Measurements from ENCODE around the gene WFS1.

WFS1 gene

GRCh38 chr4:6338951-6339817, 69.5 kb downstream of the WFS1 start:
- no peaks in the 10 kb centered on the region for H3K79me2 ChIP-seq (ENCODE audit: control insufficient read depth, insufficient read depth, low read length)
- no peak overlapping the region for H3K4me2 ChIP-seq (ENCODE audit: low read length)
- no peak overlapping the region for H2AK5ac ChIP-seq (ENCODE audit: low read length)
- H2BK5ac ChIP-seq (ENCODE audit: low read length) = no peak overlapping the region
- no peak overlapping the region for H3K9ac ChIP-seq (ENCODE audit: low read length)
- H3K4me1 ChIP-seq (ENCODE audit: control insufficient read depth, low read depth, low read length) = no peaks in the 10 kb centered on the region
- no peaks in the 10 kb centered on the region for H3K79me1 ChIP-seq (ENCODE audit: low read length)
- no peaks in the 10 kb centered on the region for H3K27me3 ChIP-seq (ENCODE audit: insufficient read depth, low read length, poor library complexity)
- WGBS (ENCODE audit: extremely low coverage, insufficient coverage, low lambda C conversion rate) = no CpG with 5 or more reads among the region's 12 CpGs
- H3K18ac ChIP-seq (ENCODE audit: low read length) = no peak overlapping the region
- no peak overlapping the region for H2BK120ac ChIP-seq (ENCODE audit: low read depth, low read length)
- H3K4ac ChIP-seq (ENCODE audit: low read depth, low read length) = no peak overlapping the region
- no peak for DNase-seq
- no peak overlapping the region for H3K23ac ChIP-seq (ENCODE audit: low read length)
- no peak overlapping the region for H4K5ac ChIP-seq (ENCODE audit: low read length)
- no peak overlapping the region for H4K8ac ChIP-seq (ENCODE audit: low read depth, low read length)
- H3K27ac ChIP-seq (ENCODE audit: low read depth, low read length) = no peak overlapping the region
- no peak overlapping the region for H3K4me3 ChIP-seq (ENCODE audit: low read length)
- H2BK15ac ChIP-seq (replicated peaks; ENCODE audit: low read depth) = no peak overlapping the region
- no peak overlapping the region for H3K56ac ChIP-seq (ENCODE audit: low read length)
- H3K36me3 ChIP-seq (ENCODE audit: control insufficient read depth, insufficient read depth, low read length) = no peaks in the 10 kb centered on the region

GRCh38 chr4:6339818-6340445, 70.3 kb downstream of the WFS1 start:
- WGBS (ENCODE audit: extremely low coverage, insufficient coverage, low lambda C conversion rate) = no CpG with 5 or more reads among the region's 13 CpGs
- no peaks in the 10 kb centered on the region for H3K36me3 ChIP-seq (ENCODE audit: control insufficient read depth, insufficient read depth, low read length)
- no peak overlapping the region for H3K23ac ChIP-seq (ENCODE audit: low read length)
- no peak overlapping the region for H4K8ac ChIP-seq (ENCODE audit: low read depth, low read length)
- H2AK5ac ChIP-seq (ENCODE audit: low read length) = no peak overlapping the region
- no peaks in the 10 kb centered on the region for H3K27me3 ChIP-seq (ENCODE audit: insufficient read depth, low read length, poor library complexity)
- no peak overlapping the region for H2BK5ac ChIP-seq (ENCODE audit: low read length)
- no peak overlapping the region for H3K4me3 ChIP-seq (ENCODE audit: low read length)
- no peaks in the 10 kb centered on the region for H3K4me1 ChIP-seq (ENCODE audit: control insufficient read depth, low read depth, low read length)
- H3K79me1 ChIP-seq (ENCODE audit: low read length) = no peaks in the 10 kb centered on the region
- no peak overlapping the region for H3K56ac ChIP-seq (ENCODE audit: low read length)
- H2BK15ac ChIP-seq (replicated peaks; ENCODE audit: low read depth) = no peak overlapping the region
- no peak overlapping the region for H2BK120ac ChIP-seq (ENCODE audit: low read depth, low read length)
- H3K9ac ChIP-seq (ENCODE audit: low read length) = no peak overlapping the region
- H3K4ac ChIP-seq (ENCODE audit: low read depth, low read length) = no peak overlapping the region
- DNase-seq = no peak
- H3K27ac ChIP-seq (ENCODE audit: low read depth, low read length) = no peak overlapping the region
- H3K4me2 ChIP-seq (ENCODE audit: low read length) = no peak overlapping the region
- no peak overlapping the region for H4K5ac ChIP-seq (ENCODE audit: low read length)
- no peak overlapping the region for H3K18ac ChIP-seq (ENCODE audit: low read length)
- H3K79me2 ChIP-seq (ENCODE audit: control insufficient read depth, insufficient read depth, low read length) = no peaks in the 10 kb centered on the region

- Histone ChIP-seq H3K4me2 (ENCODE audit: low read length) (no peak overlapping the region), H3K18ac (ENCODE audit: low read length) (no peak overlapping the region), H3K9ac (ENCODE audit: low read length) (no peak overlapping the region), H2AK5ac (ENCODE audit: low read length) (no peak overlapping the region), H3K4me3 (ENCODE audit: low read length) (no peak overlapping the region), H2BK15ac (replicated peaks; ENCODE audit: low read depth) (no peak overlapping the region), H3K56ac (ENCODE audit: low read length) (no peak overlapping the region), H3K79me2 (ENCODE audit: control insufficient read depth, insufficient read depth, low read length) (no peaks in the 10 kb centered on the region), H3K27ac (ENCODE audit: low read depth, low read length) (no peak overlapping the region), H3K23ac (ENCODE audit: low read length) (no peak overlapping the region), H3K36me3 (ENCODE audit: control insufficient read depth, insufficient read depth, low read length) (no peaks in the 10 kb centered on the region), H4K8ac (ENCODE audit: low read depth, low read length) (no peak overlapping the region), H3K27me3 (ENCODE audit: insufficient read depth, low read length, poor library complexity) (no peaks in the 10 kb centered on the region), H4K5ac (ENCODE audit: low read length) (no peak overlapping the region), H3K79me1 (ENCODE audit: low read length) (no peaks in the 10 kb centered on the region), H2BK5ac (ENCODE audit: low read length) (no peak overlapping the region), H2BK120ac (ENCODE audit: low read depth, low read length) (no peak overlapping the region), H3K4ac (ENCODE audit: low read depth, low read length) (no peak overlapping the region), H3K4me1 (ENCODE audit: control insufficient read depth, low read depth, low read length) (no peaks in the 10 kb centered on the region)
- DNase-seq = no peak
- WGBS (ENCODE audit: extremely low coverage, insufficient coverage, low lambda C conversion rate) = no CpG with 5 or more reads among the region's 9 CpGs
Observed at GRCh38 chr4:6340446-6341015, 70.9 kb downstream of the WFS1 start.

GRCh38 chr4:6341696-6342095, 72.0 kb downstream of the WFS1 start:
- no peaks in the 10 kb centered on the region for H3K36me3 ChIP-seq (ENCODE audit: control insufficient read depth, insufficient read depth, low read length)
- H3K4me2 ChIP-seq (ENCODE audit: low read length) = no peak overlapping the region
- no peak overlapping the region for H2BK120ac ChIP-seq (ENCODE audit: low read depth, low read length)
- H4K5ac ChIP-seq (ENCODE audit: low read length) = no peak overlapping the region
- H3K27ac ChIP-seq (ENCODE audit: low read depth, low read length) = no peak overlapping the region
- no peak overlapping the region for H3K4me3 ChIP-seq (ENCODE audit: low read length)
- H3K23ac ChIP-seq (ENCODE audit: low read length) = no peak overlapping the region
- H3K18ac ChIP-seq (ENCODE audit: low read length) = no peak overlapping the region
- H2AK5ac ChIP-seq (ENCODE audit: low read length) = no peak overlapping the region
- H3K4me1 ChIP-seq (ENCODE audit: control insufficient read depth, low read depth, low read length) = no peaks in the 10 kb centered on the region
- no peak for DNase-seq
- no peak overlapping the region for H2BK5ac ChIP-seq (ENCODE audit: low read length)
- H2BK15ac ChIP-seq (replicated peaks; ENCODE audit: low read depth) = no peak overlapping the region
- H3K56ac ChIP-seq (ENCODE audit: low read length) = no peak overlapping the region
- no CpG with 5 or more reads among the region's 6 CpGs for WGBS (ENCODE audit: extremely low coverage, insufficient coverage, low lambda C conversion rate)
- H4K8ac ChIP-seq (ENCODE audit: low read depth, low read length) = no peak overlapping the region
- H3K27me3 ChIP-seq (ENCODE audit: insufficient read depth, low read length, poor library complexity) = no peaks in the 10 kb centered on the region
- no peak overlapping the region for H3K4ac ChIP-seq (ENCODE audit: low read depth, low read length)
- no peak overlapping the region for H3K9ac ChIP-seq (ENCODE audit: low read length)
- H3K79me1 ChIP-seq (ENCODE audit: low read length) = no peaks in the 10 kb centered on the region
- no peaks in the 10 kb centered on the region for H3K79me2 ChIP-seq (ENCODE audit: control insufficient read depth, insufficient read depth, low read length)

- Histone ChIP-seq H2AK5ac (ENCODE audit: low read length) (no peak overlapping the region), H2BK120ac (ENCODE audit: low read depth, low read length) (no peak overlapping the region), H3K79me1 (ENCODE audit: low read length) (no peaks in the 10 kb centered on the region), H3K4me3 (ENCODE audit: low read length) (no peak overlapping the region), H3K79me2 (ENCODE audit: control insufficient read depth, insufficient read depth, low read length) (no peaks in the 10 kb centered on the region), H3K27ac (ENCODE audit: low read depth, low read length) (no peak overlapping the region), H3K4me1 (ENCODE audit: control insufficient read depth, low read depth, low read length) (no peaks in the 10 kb centered on the region), H2BK5ac (ENCODE audit: low read length) (no peak overlapping the region), H3K23ac (ENCODE audit: low read length) (no peak overlapping the region), H4K8ac (ENCODE audit: low read depth, low read length) (no peak overlapping the region), H3K27me3 (ENCODE audit: insufficient read depth, low read length, poor library complexity) (no peaks in the 10 kb centered on the region), H3K18ac (ENCODE audit: low read length) (no peak overlapping the region), H4K5ac (ENCODE audit: low read length) (no peak overlapping the region), H3K9ac (ENCODE audit: low read length) (no peak overlapping the region), H3K36me3 (ENCODE audit: control insufficient read depth, insufficient read depth, low read length) (no peaks in the 10 kb centered on the region), H3K4me2 (ENCODE audit: low read length) (no peak overlapping the region), H3K56ac (ENCODE audit: low read length) (no peak overlapping the region), H3K4ac (ENCODE audit: low read depth, low read length) (no peak overlapping the region), H2BK15ac (replicated peaks; ENCODE audit: low read depth) (no peak overlapping the region)
- no CpG with 5 or more reads among the region's 23 CpGs for WGBS (ENCODE audit: extremely low coverage, insufficient coverage, low lambda C conversion rate)
- no peak for DNase-seq
Observed at GRCh38 chr4:6342530-6343293, 73.1 kb downstream of the WFS1 start.
